Caco-2 (cell line): Measurements from ENCODE around the gene UPF2. TPM values are rescaled to one million over a fixed set of nuclear protein-coding genes. Genes with fewer than 3 reads are reported as not detected.

ENCODE experiments used
- BruUV-seq: library from RNA; stranded (reverse); fragments of 400-500 nt; replicated peaks from 2 replicates; lab custom pipeline; 2021; lab: Mats Ljungman, UMichigan
- CTCF ChIA-PET: fragments of 300-600 bp; sonication (Branson Sonifier 250); formaldehyde crosslinking; loops from one replicate; lab custom pipeline; 2022; ENCODE audit warnings: antibody characterized with exemption; lab: Charles Lee
- POLR2A ChIA-PET: fragments of 300-600 bp; sonication (Branson Sonifier 250); formaldehyde crosslinking; loops from one replicate; lab custom pipeline; 2022; ENCODE audit warnings: antibody characterized with exemption; lab: Charles Lee
- DNase-seq, 2 experiments: peaks; one replicate each; pipeline versions ENCODE4 v3.0.0 to v3.0.0-alpha.2; 2020 to 2022
- H3K27me3 ChIP-seq: replicated peaks from 2 replicates; pipeline ENCODE4 v1.6.0; 2011; ENCODE audit warnings: low read length; ENCODE audit not compliant: control insufficient read depth, insufficient read depth
- H3K36me3 ChIP-seq: 2 replicates; pipeline ENCODE4 v1.5.1; 2011; ENCODE audit warnings: low read length; ENCODE audit not compliant: control insufficient read depth, insufficient read depth
- H3K4me1 ChIP-seq: fragments of 250-450 bp; sonication (Bioruptor Pico); 2 replicates; pipeline ENCODE4 v1.5.1; 2020; ENCODE audit warnings: mild to moderate bottlenecking
- H3K4me3 ChIP-seq: 2 replicates; pipeline ENCODE4 v1.5.1; 2011; ENCODE audit warnings: low read depth, mild to moderate bottlenecking, control low read depth, low read length
- H3K9me3 ChIP-seq: fragments of 250-450 bp; sonication (Bioruptor Pico); 2 replicates; pipeline ENCODE4 v1.5.1; 2020; ENCODE audit warnings: mild to moderate bottlenecking, moderate library complexity
- H3K27ac Mint-ChIP-seq: one replicate; pipeline ENCODE4 v1.8.0; 2022; ENCODE audit warnings: mixed read lengths; ENCODE audit not compliant: unreplicated experiment
- H3K27me3 Mint-ChIP-seq: one replicate; pipeline ENCODE4 v1.8.0; 2022; ENCODE audit warnings: mixed read lengths; ENCODE audit not compliant: insufficient read depth, unreplicated experiment
- H3K36me3 Mint-ChIP-seq: one replicate; pipeline ENCODE4 v1.8.0; 2022; ENCODE audit warnings: mild to moderate bottlenecking, mixed read lengths; ENCODE audit not compliant: insufficient read depth, unreplicated experiment
- H3K4me1 Mint-ChIP-seq: one replicate; pipeline ENCODE4 v1.8.0; 2022; ENCODE audit warnings: low read depth, mixed read lengths; ENCODE audit not compliant: unreplicated experiment
- H3K4me3 Mint-ChIP-seq: one replicate; pipeline ENCODE4 v1.8.0; 2022; ENCODE audit warnings: mild to moderate bottlenecking, moderate library complexity, mixed read lengths; ENCODE audit not compliant: unreplicated experiment
- H3K9me3 Mint-ChIP-seq: one replicate; pipeline ENCODE4 v1.8.0; 2022; ENCODE audit warnings: mixed read lengths; ENCODE audit not compliant: unreplicated experiment
- CTCF ChIP-seq, 2 experiments: fragments of 200-600 bp in 1 of 2; IDR thresholded peaks; 1 replicate in 1 of 2; 2 replicates in 1 of 2; pipeline versions ENCODE4 v1.5.1 to v1.8.0; 2011 to 2022; ENCODE audit warnings: antibody characterized with exemption in 1 of 2, control low read depth in 1 of 2, inconsistent platforms in 1 of 2, low read depth in 1 of 2, low read length in 1 of 2, mild to moderate bottlenecking in 1 of 2, moderate library complexity in 1 of 2; ENCODE audit not compliant: insufficient read depth in 1 of 2, severe bottlenecking in 1 of 2, unreplicated experiment in 1 of 2
- intact Hi-C: fragments of 100-400 bp; cut with micrococcal nuclease; formaldehyde crosslinking; loops from one replicate; pipeline ENCODE4 v1.10.0; 2022; ENCODE audit not compliant: unreplicated experiment
- total RNA-seq: library from RNA; stranded (reverse); gene quantifications from 2 replicates; pipeline ENCODE4 v1.2.3, GENCODE V29; 2022

UPF2 gene
- total RNA-seq, 1 experiment from 2014 or later, result 40.6 TPM

DNA sequence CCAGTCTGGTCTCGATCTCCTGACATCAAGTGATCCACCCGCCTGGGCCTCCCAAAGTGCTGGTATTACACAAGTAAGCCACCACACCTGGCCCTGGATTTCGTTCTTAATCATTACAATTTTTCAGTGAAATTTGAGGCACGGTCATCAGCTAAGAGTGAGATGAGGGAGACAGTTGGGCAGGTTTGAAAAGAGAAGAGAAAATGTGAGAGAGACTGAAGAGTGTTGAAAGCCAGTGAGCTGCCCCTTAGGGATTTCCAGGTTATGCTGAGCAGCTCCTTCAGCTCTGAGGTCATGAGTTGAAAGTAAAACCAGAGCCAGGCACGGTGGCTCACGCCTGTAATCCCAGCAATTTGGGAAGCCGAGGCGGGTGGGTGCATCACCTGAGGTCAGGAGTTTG is 5.9 kb upstream of the UPF2 start:
- H3K4me1 Mint-ChIP-seq, result peaks cover under 1% of the 10 kb centered on the region
- H3K9me3 ChIP-seq, result no peaks in the 10 kb centered on the region
- no peak overlapping the region for H3K4me3 Mint-ChIP-seq
- no peak overlapping the region for H3K4me3 ChIP-seq
- H3K4me1 ChIP-seq, result peaks cover 6% of the 10 kb centered on the region
- ChIA-PET POLR2A (no interaction called here), CTCF (no interaction called here)
- H3K36me3 ChIP-seq, result no peaks in the 10 kb centered on the region
- peaks cover 3% of the 10 kb centered on the region for H3K27me3 Mint-ChIP-seq
- TF ChIP-seq CTCF (IDR thresholded peaks at IDR 0.05; ENCODE audit: insufficient read depth in 1 of 2, low read depth in 1 of 2, low read length in 1 of 2, severe bottlenecking in 1 of 2, unreplicated experiment in 1 of 2), result no peak
- H3K36me3 Mint-ChIP-seq, result peaks cover under 1% of the 10 kb centered on the region
- intact Hi-C loops, result no loop called here
- H3K27me3 ChIP-seq, result no peaks in the 10 kb centered on the region
- H3K27ac Mint-ChIP-seq, result no peak overlapping the region
- DNase-seq, result no peak
- BruUV-seq, result no TSS peak
- no peaks in the 10 kb centered on the region for H3K9me3 Mint-ChIP-seq

DNA sequence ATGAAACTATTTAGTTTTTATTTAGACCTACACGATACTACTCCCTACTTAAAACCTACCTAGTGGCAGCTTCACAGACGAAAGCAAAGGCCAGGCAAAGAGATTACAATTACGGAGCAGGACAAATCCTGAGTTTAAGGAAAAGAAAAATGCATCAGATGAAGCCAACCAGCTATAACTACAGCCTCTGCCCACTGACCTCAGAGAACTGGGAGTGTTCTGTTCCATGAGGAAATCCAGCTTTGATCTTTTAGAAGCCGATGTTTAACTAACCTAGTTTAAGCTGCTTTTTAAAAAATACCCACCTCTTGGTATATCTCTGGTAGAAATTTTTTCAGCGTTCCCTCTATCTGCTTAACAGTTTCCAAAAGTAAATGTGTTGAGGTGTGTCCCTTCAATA is 3.0 kb upstream of the UPF2 start:
- no peaks in the 10 kb centered on the region for H3K9me3 Mint-ChIP-seq
- Histone ChIP-seq H3K4me3 (no peak overlapping the region), H3K9me3 (no peaks in the 10 kb centered on the region), H3K4me1 (peaks cover 14% of the 10 kb centered on the region), H3K36me3 (no peaks in the 10 kb centered on the region), H3K27me3 (no peaks in the 10 kb centered on the region)
- BruUV-seq, result no TSS peak
- no peak for TF ChIP-seq CTCF (IDR thresholded peaks at IDR 0.05; ENCODE audit: insufficient read depth in 1 of 2, low read depth in 1 of 2, low read length in 1 of 2, severe bottlenecking in 1 of 2, unreplicated experiment in 1 of 2)
- H3K27me3 Mint-ChIP-seq, result peaks cover 3% of the 10 kb centered on the region
- ChIA-PET CTCF (no interaction called here), POLR2A (no interaction called here)
- intact Hi-C loops, result no loop called here
- no peak for DNase-seq
- H3K4me1 Mint-ChIP-seq, result peaks cover 13% of the 10 kb centered on the region
- no peak overlapping the region for H3K27ac Mint-ChIP-seq
- peaks cover 18% of the 10 kb centered on the region for H3K36me3 Mint-ChIP-seq
- no peak overlapping the region for H3K4me3 Mint-ChIP-seq

GRCh38 chr10:12042409-12042796 is 206 bp downstream of the UPF2 start:
- Mint-ChIP-seq H3K4me3 (peak overlapping the region; percentile 80), H3K27me3 (peaks cover 3% of the 10 kb centered on the region), H3K27ac (peak overlapping the region; percentile 94), H3K4me1 (peaks cover 18% of the 10 kb centered on the region), H3K36me3 (peaks cover 23% of the 10 kb centered on the region), H3K9me3 (no peaks in the 10 kb centered on the region)
- intact Hi-C loops, result loop anchor here (2.0 to 5.0 kb wide), 3 partner anchors 88 to 210 kb away; no protein-coding TSS in a partner anchor
- DNase-seq, result peak; percentile 54 to 64
- no peak for TF ChIP-seq CTCF (IDR thresholded peaks at IDR 0.05; ENCODE audit: insufficient read depth in 1 of 2, low read depth in 1 of 2, low read length in 1 of 2, severe bottlenecking in 1 of 2, unreplicated experiment in 1 of 2)
- Histone ChIP-seq H3K36me3 (no peaks in the 10 kb centered on the region), H3K4me1 (peaks cover 14% of the 10 kb centered on the region), H3K9me3 (no peaks in the 10 kb centered on the region), H3K27me3 (no peaks in the 10 kb centered on the region), H3K4me3 (peak overlapping the region; percentile 94)
- ChIA-PET CTCF (interaction anchor here (0.9 to 1.9 kb wide), 6 partner anchors 9 to 338 kb away, joined by 3 to 7 read pairs (median 4); partner anchors contain the start of gene DHTKD1), POLR2A (interaction anchor here (0.6 to 1.9 kb wide), 11 partner anchors 8 to 1118 kb away, joined by 3 to 25 read pairs (median 6); partner anchors contain the start of genes CDC123, DHTKD1 and NUDT5)
- BruUV-seq, result no TSS peak
